ENCODE data around the gene TNFSF15. TPM values are rescaled to one million over a fixed set of nuclear protein-coding genes. Genes with fewer than 3 reads are reported as not detected.

The TNFSF15 gene
- total and polyA plus RNA-seq, 2 experiments from 2014 or later: 0.06 to 0.07 TPM

DNA sequence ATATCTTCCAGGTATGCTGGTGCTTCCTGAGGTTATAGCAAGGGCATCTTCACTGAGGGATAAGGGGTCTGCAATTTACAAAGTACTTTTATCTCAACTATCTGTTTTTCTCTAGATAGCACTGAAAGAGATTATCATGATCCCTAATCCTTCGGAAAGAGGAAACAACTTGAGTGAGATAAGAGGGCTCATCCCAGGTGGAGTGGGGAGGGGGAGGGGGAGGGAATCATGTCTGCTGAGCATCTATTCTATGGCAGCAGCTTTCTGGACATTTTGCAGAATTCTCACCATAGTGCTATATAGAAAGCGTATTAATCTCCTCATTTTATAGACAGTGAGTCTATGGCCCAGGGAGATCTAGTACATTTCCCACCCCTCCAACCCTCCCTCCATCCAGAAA is 5.9 kb downstream of the TNFSF15 start:
- ATAC-seq (no peak), DNase-seq (ENCODE audit: low spot score) (no peak)
- Histone ChIP-seq H3K27ac (ENCODE audit: low read depth) (no peak overlapping the region), H3K27me3 (ENCODE audit: insufficient read depth) (no peaks in the 10 kb centered on the region), H3K36me3 (ENCODE audit: insufficient read depth) (no peaks in the 10 kb centered on the region), H3K4me1 (ENCODE audit: insufficient read depth) (peaks cover 11% of the 10 kb centered on the region), H3K4me2 (0 out of 2 replicates have a peak overlapping the region, but pooled peaks have one; percentile 20), H3F3A (replicated peaks; ENCODE audit: low read depth) (no peaks in the 10 kb centered on the region), H2AFZ (no peak overlapping the region), H3K4me3 (no peak overlapping the region), H4K20me1 (replicated peaks; ENCODE audit: insufficient read depth) (no peaks in the 10 kb centered on the region), H3K9me2 (ENCODE audit: insufficient read depth) (peaks cover 8% of the 10 kb centered on the region; the same call in 1 of the 2 replicates), H3K79me2 (replicated peaks; ENCODE audit: insufficient read depth) (no peaks in the 10 kb centered on the region)
- TF ChIP-seq EZH2 (IDR thresholded peaks at IDR 0.05; ENCODE audit: low read depth, unreplicated experiment) (no peak), CTCF (conservative IDR thresholded peaks at IDR 0.05; ENCODE audit: low read depth in 2 of 2) (no peak), JUNB (IDR thresholded peaks at IDR 0.05; ENCODE audit: unreplicated experiment) (no peak), CREB1 (CRISPR knock-in tag; IDR thresholded peaks at IDR 0.05; ENCODE audit: low read depth) (no peak), POLR2AphosphoS5 (IDR thresholded peaks at IDR 0.05; ENCODE audit: low read depth) (no peak), EZH2phosphoT487 (IDR thresholded peaks at IDR 0.05; ENCODE audit: unreplicated experiment) (no peak), ZNF331 (CRISPR knock-in tag; IDR thresholded peaks at IDR 0.05; ENCODE audit: low read depth) (no peak), ETS1 (IDR thresholded peaks at IDR 0.05) (no peak), ZNF114 (CRISPR knock-in tag; IDR thresholded peaks at IDR 0.05) (no peak), NANOG (IDR thresholded peaks at IDR 0.05; ENCODE audit: borderline replicate concordance) (no peak), STAT1 (IDR thresholded peaks at IDR 0.05; ENCODE audit: unreplicated experiment) (no peak)
- TF ChIP-seq, protein P1, sequence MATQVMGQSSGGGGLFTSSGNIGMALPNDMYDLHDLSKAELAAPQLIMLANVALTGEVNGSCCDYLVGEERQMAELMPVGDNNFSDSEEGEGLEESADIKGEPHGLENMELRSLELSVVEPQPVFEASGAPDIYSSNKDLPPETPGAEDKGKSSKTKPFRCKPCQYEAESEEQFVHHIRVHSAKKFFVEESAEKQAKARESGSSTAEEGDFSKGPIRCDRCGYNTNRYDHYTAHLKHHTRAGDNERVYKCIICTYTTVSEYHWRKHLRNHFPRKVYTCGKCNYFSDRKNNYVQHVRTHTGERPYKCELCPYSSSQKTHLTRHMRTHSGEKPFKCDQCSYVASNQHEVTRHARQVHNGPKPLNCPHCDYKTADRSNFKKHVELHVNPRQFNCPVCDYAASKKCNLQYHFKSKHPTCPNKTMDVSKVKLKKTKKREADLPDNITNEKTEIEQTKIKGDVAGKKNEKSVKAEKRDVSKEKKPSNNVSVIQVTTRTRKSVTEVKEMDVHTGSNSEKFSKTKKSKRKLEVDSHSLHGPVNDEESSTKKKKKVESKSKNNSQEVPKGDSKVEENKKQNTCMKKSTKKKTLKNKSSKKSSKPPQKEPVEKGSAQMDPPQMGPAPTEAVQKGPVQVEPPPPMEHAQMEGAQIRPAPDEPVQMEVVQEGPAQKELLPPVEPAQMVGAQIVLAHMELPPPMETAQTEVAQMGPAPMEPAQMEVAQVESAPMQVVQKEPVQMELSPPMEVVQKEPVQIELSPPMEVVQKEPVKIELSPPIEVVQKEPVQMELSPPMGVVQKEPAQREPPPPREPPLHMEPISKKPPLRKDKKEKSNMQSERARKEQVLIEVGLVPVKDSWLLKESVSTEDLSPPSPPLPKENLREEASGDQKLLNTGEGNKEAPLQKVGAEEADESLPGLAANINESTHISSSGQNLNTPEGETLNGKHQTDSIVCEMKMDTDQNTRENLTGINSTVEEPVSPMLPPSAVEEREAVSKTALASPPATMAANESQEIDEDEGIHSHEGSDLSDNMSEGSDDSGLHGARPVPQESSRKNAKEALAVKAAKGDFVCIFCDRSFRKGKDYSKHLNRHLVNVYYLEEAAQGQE (IDR thresholded peaks at IDR 0.05; ENCODE audit: unreplicated experiment): no peak
- TF ChIP-seq, protein P2, sequence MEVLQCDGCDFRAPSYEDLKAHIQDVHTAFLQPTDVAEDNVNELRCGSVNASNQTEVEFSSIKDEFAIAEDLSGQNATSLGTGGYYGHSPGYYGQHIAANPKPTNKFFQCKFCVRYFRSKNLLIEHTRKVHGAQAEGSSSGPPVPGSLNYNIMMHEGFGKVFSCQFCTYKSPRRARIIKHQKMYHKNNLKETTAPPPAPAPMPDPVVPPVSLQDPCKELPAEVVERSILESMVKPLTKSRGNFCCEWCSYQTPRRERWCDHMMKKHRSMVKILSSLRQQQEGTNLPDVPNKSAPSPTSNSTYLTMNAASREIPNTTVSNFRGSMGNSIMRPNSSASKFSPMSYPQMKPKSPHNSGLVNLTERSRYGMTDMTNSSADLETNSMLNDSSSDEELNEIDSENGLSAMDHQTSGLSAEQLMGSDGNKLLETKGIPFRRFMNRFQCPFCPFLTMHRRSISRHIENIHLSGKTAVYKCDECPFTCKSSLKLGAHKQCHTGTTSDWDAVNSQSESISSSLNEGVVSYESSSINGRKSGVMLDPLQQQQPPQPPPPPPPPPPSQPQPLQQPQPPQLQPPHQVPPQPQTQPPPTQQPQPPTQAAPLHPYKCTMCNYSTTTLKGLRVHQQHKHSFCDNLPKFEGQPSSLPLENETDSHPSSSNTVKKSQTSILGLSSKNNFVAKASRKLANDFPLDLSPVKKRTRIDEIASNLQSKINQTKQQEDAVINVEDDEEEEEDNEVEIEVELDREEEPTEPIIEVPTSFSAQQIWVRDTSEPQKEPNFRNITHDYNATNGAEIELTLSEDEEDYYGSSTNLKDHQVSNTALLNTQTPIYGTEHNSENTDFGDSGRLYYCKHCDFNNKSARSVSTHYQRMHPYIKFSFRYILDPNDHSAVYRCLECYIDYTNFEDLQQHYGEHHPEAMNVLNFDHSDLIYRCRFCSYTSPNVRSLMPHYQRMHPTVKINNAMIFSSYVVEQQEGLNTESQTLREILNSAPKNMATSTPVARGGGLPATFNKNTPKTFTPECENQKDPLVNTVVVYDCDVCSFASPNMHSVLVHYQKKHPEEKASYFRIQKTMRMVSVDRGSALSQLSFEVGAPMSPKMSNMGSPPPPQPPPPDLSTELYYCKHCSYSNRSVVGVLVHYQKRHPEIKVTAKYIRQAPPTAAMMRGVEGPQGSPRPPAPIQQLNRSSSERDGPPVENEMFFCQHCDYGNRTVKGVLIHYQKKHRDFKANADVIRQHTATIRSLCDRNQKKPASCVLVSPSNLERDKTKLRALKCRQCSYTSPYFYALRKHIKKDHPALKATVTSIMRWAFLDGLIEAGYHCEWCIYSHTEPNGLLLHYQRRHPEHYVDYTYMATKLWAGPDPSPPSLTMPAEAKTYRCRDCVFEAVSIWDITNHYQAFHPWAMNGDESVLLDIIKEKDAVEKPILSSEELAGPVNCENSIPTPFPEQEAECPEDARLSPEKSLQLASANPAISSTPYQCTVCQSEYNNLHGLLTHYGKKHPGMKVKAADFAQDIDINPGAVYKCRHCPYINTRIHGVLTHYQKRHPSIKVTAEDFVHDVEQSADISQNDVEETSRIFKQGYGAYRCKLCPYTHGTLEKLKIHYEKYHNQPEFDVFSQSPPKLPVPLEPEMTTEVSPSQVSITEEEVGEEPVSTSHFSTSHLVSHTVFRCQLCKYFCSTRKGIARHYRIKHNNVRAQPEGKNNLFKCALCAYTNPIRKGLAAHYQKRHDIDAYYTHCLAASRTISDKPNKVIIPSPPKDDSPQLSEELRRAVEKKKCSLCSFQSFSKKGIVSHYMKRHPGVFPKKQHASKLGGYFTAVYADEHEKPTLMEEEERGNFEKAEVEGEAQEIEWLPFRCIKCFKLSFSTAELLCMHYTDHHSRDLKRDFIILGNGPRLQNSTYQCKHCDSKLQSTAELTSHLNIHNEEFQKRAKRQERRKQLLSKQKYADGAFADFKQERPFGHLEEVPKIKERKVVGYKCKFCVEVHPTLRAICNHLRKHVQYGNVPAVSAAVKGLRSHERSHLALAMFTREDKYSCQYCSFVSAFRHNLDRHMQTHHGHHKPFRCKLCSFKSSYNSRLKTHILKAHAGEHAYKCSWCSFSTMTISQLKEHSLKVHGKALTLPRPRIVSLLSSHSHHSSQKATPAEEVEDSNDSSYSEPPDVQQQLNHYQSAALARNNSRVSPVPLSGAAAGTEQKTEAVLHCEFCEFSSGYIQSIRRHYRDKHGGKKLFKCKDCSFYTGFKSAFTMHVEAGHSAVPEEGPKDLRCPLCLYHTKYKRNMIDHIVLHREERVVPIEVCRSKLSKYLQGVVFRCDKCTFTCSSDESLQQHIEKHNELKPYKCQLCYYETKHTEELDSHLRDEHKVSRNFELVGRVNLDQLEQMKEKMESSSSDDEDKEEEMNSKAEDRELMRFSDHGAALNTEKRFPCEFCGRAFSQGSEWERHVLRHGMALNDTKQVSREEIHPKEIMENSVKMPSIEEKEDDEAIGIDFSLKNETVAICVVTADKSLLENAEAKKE (CRISPR knock-in tag; IDR thresholded peaks at IDR 0.05): no peak
- H3K4me1 Mint-ChIP-seq: peaks cover 22% of the 10 kb centered on the region
- no peak overlapping the region for H3K4me3 Mint-ChIP-seq
- H3K27ac Mint-ChIP-seq: no peak overlapping the region
- H3K9me3 Mint-ChIP-seq: no peaks in the 10 kb centered on the region
- no peaks in the 10 kb centered on the region for H3K36me3 Mint-ChIP-seq (ENCODE audit: low read depth)
- H3K27me3 Mint-ChIP-seq (ENCODE audit: insufficient read depth, low read depth, poor library complexity): peaks cover 4% of the 10 kb centered on the region

Measured in GM23338 (cell line).